Endothelial cell of umbilical vein (primary cell): ENCODE measurements around the gene YIPF1. TPM values are rescaled to one million over a fixed set of nuclear protein-coding genes. Genes with fewer than 3 reads are reported as not detected.

Experiments used
- BruUV-seq: library from RNA; stranded (reverse); fragments of 400-500 nt; replicated peaks from 2 replicates; lab custom pipeline; 2021; lab: Mats Ljungman, UMichigan
- CTCF ChIA-PET: fragments of 300-600, 350-600 bp; sonication (Branson Sonifier 250); formaldehyde crosslinking; loops from one replicate; lab custom pipeline; 2021; ENCODE audit warnings: antibody characterized with exemption, inconsistent platforms; lab: Charles Lee
- POLR2A ChIA-PET: fragments of 300-600, 350-600 bp; sonication (Branson Sonifier 250); formaldehyde crosslinking; loops from one replicate; lab custom pipeline; 2021; ENCODE audit warnings: antibody characterized with exemption, inconsistent platforms; lab: Charles Lee
- DNase-seq: peaks from one replicate; pipeline ENCODE4 v3.0.0-alpha.2; 2011; ENCODE audit warnings: low read depth, low spot score
- FAIRE-seq: peaks from 2 replicates; lab custom pipeline; 2011; peaks lifted over from hg19 to GRCh38; lab: Jason Lieb, UNC
- H2AFZ ChIP-seq: 2 replicates; pipeline ENCODE4 v1.6.0; 2012; ENCODE audit warnings: low read depth, low read length, control low read depth, inconsistent platforms
- H3K27ac ChIP-seq: 2 replicates; pipeline ENCODE4 v1.5.1; 2011; ENCODE audit warnings: low read depth, mild to moderate bottlenecking, control low read depth, low read length, moderate library complexity; ENCODE audit not compliant: insufficient read depth
- H3K27me3 ChIP-seq, 2 experiments: 2 replicates each; pipeline versions ENCODE4 v1.6.0 to v1.6.1; 2011; ENCODE audit warnings: low read length in 2 of 2, mixed read lengths in 1 of 2; ENCODE audit not compliant: control insufficient read depth in 2 of 2, insufficient read depth in 2 of 2
- H3K36me3 ChIP-seq, 2 experiments: 2 replicates in 1 of 2; 3 replicates in 1 of 2; pipeline ENCODE4 v1.5.1; 2011; ENCODE audit warnings: low read length in 2 of 2, mild to moderate bottlenecking in 1 of 2, moderate library complexity in 1 of 2; ENCODE audit not compliant: control insufficient read depth in 2 of 2, insufficient read depth in 2 of 2; ENCODE audit errors: extremely low read depth in 1 of 2
- H3K4me1 ChIP-seq: 3 replicates; pipeline ENCODE4 v1.5.1; 2011; ENCODE audit warnings: mild to moderate bottlenecking, low read length; ENCODE audit not compliant: control insufficient read depth, insufficient read depth; ENCODE audit errors: extremely low read depth
- H3K4me2 ChIP-seq: 2 replicates; pipeline ENCODE4 v1.6.1; 2011; ENCODE audit warnings: low read length, control low read depth, mixed read lengths; ENCODE audit not compliant: insufficient read depth
- H3K4me3 ChIP-seq, 3 experiments: fragments of 200-600 bp in 1 of 3; sonication (generic), shearing (Covaris generic) in 1 of 3; replicated peaks in 1 of 3; 2 replicates each; pipeline ENCODE4 v1.5.1; 2011 to 2016; ENCODE audit warnings: control low read depth in 3 of 3, low read length in 3 of 3, mild to moderate bottlenecking in 2 of 3, inconsistent platforms in 1 of 3, low read depth in 1 of 3, moderate library complexity in 1 of 3; ENCODE audit not compliant: insufficient read depth in 1 of 3
- H3K79me2 ChIP-seq: 2 replicates; pipeline ENCODE4 v1.6.0; 2012; ENCODE audit warnings: low read length, inconsistent platforms; ENCODE audit not compliant: control insufficient read depth, insufficient read depth
- H3K9ac ChIP-seq: replicated peaks from 2 replicates; pipeline ENCODE3; 2011; ENCODE audit warnings: low read length, control low read depth; ENCODE audit not compliant: insufficient read depth; ENCODE audit errors: extremely low read depth
- H3K9me1 ChIP-seq: replicated peaks from 3 replicates; pipeline ENCODE4 v1.6.0; 2011; ENCODE audit warnings: mild to moderate bottlenecking, low read length; ENCODE audit not compliant: control insufficient read depth, insufficient read depth; ENCODE audit errors: extremely low read depth
- H3K9me3 ChIP-seq: replicated peaks from 2 replicates; pipeline ENCODE4 v1.5.1; 2012; ENCODE audit warnings: low read length, inconsistent platforms; ENCODE audit not compliant: control insufficient read depth, insufficient read depth
- H4K20me1 ChIP-seq: replicated peaks from 2 replicates; pipeline ENCODE3; 2011; ENCODE audit warnings: mild to moderate bottlenecking, low read length; ENCODE audit not compliant: control insufficient read depth, insufficient read depth; ENCODE audit errors: extremely low read depth
- CTCF ChIP-seq, 2 donors: IDR thresholded peaks; 1 replicate in 1 of 2; 2 replicates in 1 of 2; pipeline ENCODE4 v1.5.1; 2011; ENCODE audit warnings: low read length in 2 of 2, mild to moderate bottlenecking in 2 of 2, moderate library complexity in 2 of 2, control low read depth in 1 of 2, inconsistent platforms in 1 of 2, low read depth in 1 of 2; ENCODE audit not compliant: insufficient read depth in 1 of 2; ENCODE audit errors: extremely low read depth in 1 of 2
- EZH2 ChIP-seq: IDR thresholded peaks from 2 replicates; pipeline ENCODE4 v1.6.1; 2012; ENCODE audit warnings: borderline replicate concordance, low read depth, mild to moderate bottlenecking, moderate library complexity, low read length, inconsistent platforms; ENCODE audit not compliant: severe bottlenecking
- FOS ChIP-seq: IDR thresholded peaks from 2 replicates; pipeline ENCODE4 v1.6.1; 2011; ENCODE audit warnings: mild to moderate bottlenecking, low read length, moderate library complexity, borderline replicate concordance; ENCODE audit not compliant: insufficient read depth
- GATA2 ChIP-seq: IDR thresholded peaks from 2 replicates; pipeline ENCODE4 v1.7.0; 2011; ENCODE audit warnings: low read depth, mild to moderate bottlenecking, moderate library complexity, mixed read lengths, low read length; ENCODE audit not compliant: insufficient read length, insufficient read depth
- JUN ChIP-seq: IDR thresholded peaks from 2 replicates; pipeline ENCODE4 v1.6.1; 2011; ENCODE audit warnings: borderline replicate concordance, low read depth; ENCODE audit not compliant: insufficient read length, insufficient read depth
- MYC ChIP-seq: IDR thresholded peaks from one replicate; pipeline ENCODE4 v1.6.1; 2011; ENCODE audit warnings: mild to moderate bottlenecking, low read depth, low read length
- POLR2A ChIP-seq: IDR thresholded peaks from 2 replicates; pipeline ENCODE4 v1.6.1; 2012; ENCODE audit warnings: low read depth, mild to moderate bottlenecking, control low read depth, low read length
- POLR2AphosphoS5 ChIP-seq: IDR thresholded peaks from 2 replicates; pipeline ENCODE4 v1.6.1; 2012; ENCODE audit warnings: low read depth, mild to moderate bottlenecking, control low read depth, low read length, moderate library complexity; ENCODE audit not compliant: insufficient read depth
- dilution Hi-C: fragments of 300-500 bp; cut with MboI; formaldehyde crosslinking; loops from one replicate; pipeline ENCODE4 v1.15.0; 2019; ENCODE audit warnings: low sequenced_read_pairs; ENCODE audit not compliant: extremely low pct_ligation_motif_present
- intact Hi-C: fragments of 100-400 bp; cut with micrococcal nuclease; formaldehyde crosslinking; loops from one replicate; pipeline ENCODE4 v1.10.0; 2022
- polyA plus RNA-seq, 4 experiments: library from polyadenylated mRNA; depleted of rRNA in 3 of 4; stranded (reverse) in 3 of 4; unstranded in 1 of 4; fragments of >200 nt; gene quantifications; 2 replicates each; pipeline versions ENCODE4 v1.2.1 to v1.2.3, GENCODE V29; 2011 to 2012; ENCODE audit warnings: missing spikeins in 1 of 4
- total RNA-seq: library from RNA; stranded (reverse); gene quantifications from 2 replicates; pipeline ENCODE4 v1.2.3, GENCODE V29; 2021
- TF ChIP-seq, protein P1 (sequence below): IDR thresholded peaks from 2 replicates; pipeline ENCODE4 v1.6.1; 2011; ENCODE audit not compliant: insufficient read depth, insufficient read length

YIPF1 gene
- total and polyA plus RNA-seq, 2 donors (not counting 3 experiments of a cell fraction or from before 2014, with no cell fraction given), result 14.8 to 26.2 TPM

GRCh38 chr1:53871221-53871620, 18.4 kb downstream of the YIPF1 start:
- TF ChIP-seq JUN (no peak), FOS (no peak), MYC (no peak), EZH2 (no peak), POLR2A (no peak), GATA2 (no peak), POLR2AphosphoS5 (no peak), CTCF (IDR thresholded peaks at IDR 0.05; ENCODE audit: extremely low read depth in 1 of 2, insufficient read depth in 1 of 2, low read depth in 1 of 2, low read length in 2 of 2) (no peak)
- TF ChIP-seq, protein P1, sequence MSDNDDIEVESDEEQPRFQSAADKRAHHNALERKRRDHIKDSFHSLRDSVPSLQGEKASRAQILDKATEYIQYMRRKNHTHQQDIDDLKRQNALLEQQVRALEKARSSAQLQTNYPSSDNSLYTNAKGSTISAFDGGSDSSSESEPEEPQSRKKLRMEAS, result no peak
- H3K9me3 ChIP-seq, result no peaks in the 10 kb centered on the region
- no peaks in the 10 kb centered on the region for H3K79me2 ChIP-seq
- H3K4me1 ChIP-seq, result peaks cover 8% of the 10 kb centered on the region
- dilution Hi-C loops (no loop called here), intact Hi-C loops (no loop called here)
- DNase-seq (no peak), FAIRE-seq (no peak)
- no peak overlapping the region for H3K9ac ChIP-seq
- no peaks in the 10 kb centered on the region for H3K9me1 ChIP-seq
- H3K27ac ChIP-seq, result no peak overlapping the region
- H4K20me1 ChIP-seq, result no peaks in the 10 kb centered on the region
- ChIA-PET CTCF (interaction anchor here (0.8 to 6.6 kb wide), 3 partner anchors 10 to 78 kb away, joined by 3 to 61 read pairs (median 3); partner anchors contain the start of genes IFT25 and LRRC42), POLR2A (interaction anchor here (0.6 kb wide), 1 partner anchor 92 kb away, joined by 4 read pairs; no protein-coding TSS in a partner anchor)
- no TSS peak for BruUV-seq
- peaks cover 0 to under 1% of the 10 kb centered on the region in 2 experiments for H3K36me3 ChIP-seq
- no peak overlapping the region for H3K4me2 ChIP-seq
- H2AFZ ChIP-seq, result no peak overlapping the region
- H3K4me3 ChIP-seq, result no peak overlapping the region
- no peaks in the 10 kb centered on the region for H3K27me3 ChIP-seq
